Thyroid gland (tissue), 4 donors: ENCODE results near the gene COL24A1.

ENCODE experiments used
- POLR2A ChIP-seq, 2 donors: fragments of 450-650 bp; IDR thresholded peaks; one replicate each; pipeline ENCODE4 v1.6.1; 2017; ENCODE audit warnings: antibody characterized with exemption in 2 of 2, mild to moderate bottlenecking in 2 of 2, moderate library complexity in 1 of 2
- TF ChIP-seq, protein P1 (sequence below), 6 experiments: fragments of 200-600 bp in 3 of 6; fragments of 450-650 bp in 3 of 6; sonication (generic) in 3 of 6; IDR thresholded peaks; one replicate each; pipeline ENCODE4 v1.5.1; 2016 to 2019; ENCODE audit warnings: antibody characterized with exemption in 6 of 6, mild to moderate bottlenecking in 2 of 6, inconsistent platforms in 1 of 6, moderate library complexity in 1 of 6

DNA sequence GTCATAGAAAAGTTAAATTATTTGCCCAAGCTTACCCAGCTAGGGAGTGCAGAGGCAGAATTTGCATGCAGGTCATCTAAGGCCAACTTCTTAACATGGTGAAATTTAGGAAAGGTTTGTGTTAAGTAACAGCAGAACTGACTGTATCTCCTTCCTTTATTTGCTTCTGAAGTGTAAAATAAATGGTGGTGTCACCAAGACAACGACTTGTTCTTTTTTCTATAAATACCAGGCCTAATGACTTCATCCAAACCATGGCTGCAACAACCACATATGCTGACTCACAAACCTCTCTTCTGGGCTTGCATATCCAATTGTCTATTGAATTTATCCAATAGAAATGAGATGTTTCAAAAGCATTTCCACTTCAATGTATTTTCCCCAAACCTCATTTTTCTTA is 19.1 kb downstream of the COL24A1 start:
- TF ChIP-seq, protein P1, sequence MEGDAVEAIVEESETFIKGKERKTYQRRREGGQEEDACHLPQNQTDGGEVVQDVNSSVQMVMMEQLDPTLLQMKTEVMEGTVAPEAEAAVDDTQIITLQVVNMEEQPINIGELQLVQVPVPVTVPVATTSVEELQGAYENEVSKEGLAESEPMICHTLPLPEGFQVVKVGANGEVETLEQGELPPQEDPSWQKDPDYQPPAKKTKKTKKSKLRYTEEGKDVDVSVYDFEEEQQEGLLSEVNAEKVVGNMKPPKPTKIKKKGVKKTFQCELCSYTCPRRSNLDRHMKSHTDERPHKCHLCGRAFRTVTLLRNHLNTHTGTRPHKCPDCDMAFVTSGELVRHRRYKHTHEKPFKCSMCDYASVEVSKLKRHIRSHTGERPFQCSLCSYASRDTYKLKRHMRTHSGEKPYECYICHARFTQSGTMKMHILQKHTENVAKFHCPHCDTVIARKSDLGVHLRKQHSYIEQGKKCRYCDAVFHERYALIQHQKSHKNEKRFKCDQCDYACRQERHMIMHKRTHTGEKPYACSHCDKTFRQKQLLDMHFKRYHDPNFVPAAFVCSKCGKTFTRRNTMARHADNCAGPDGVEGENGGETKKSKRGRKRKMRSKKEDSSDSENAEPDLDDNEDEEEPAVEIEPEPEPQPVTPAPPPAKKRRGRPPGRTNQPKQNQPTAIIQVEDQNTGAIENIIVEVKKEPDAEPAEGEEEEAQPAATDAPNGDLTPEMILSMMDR (IDR thresholded peaks at IDR 0.05) = no peak
- no peak for TF ChIP-seq POLR2A (IDR thresholded peaks at IDR 0.05)
